Skeletal muscle satellite cell (primary cell): ENCODE data around the gene ANOS1.
"Not testable (repeated sequence)": the region's sequence is repeated elsewhere in the genome, so short reads cannot be mapped to it uniquely, and the experiment has no call there.

Experiments used
- H3K27me3 ChIP-seq: 2 replicates; pipeline ENCODE4 v1.7.0; 2013; ENCODE audit warnings: low read length; ENCODE audit not compliant: control insufficient read depth, insufficient read depth
- H3K36me3 ChIP-seq: 2 replicates; pipeline ENCODE4 v1.7.0; 2013; ENCODE audit warnings: mild to moderate bottlenecking, control low read depth, low read length; ENCODE audit not compliant: insufficient read depth
- H3K4me1 ChIP-seq: 2 replicates; pipeline ENCODE4 v1.7.0; 2013; ENCODE audit warnings: low read length; ENCODE audit not compliant: control insufficient read depth, insufficient read depth
- H3K4me2 ChIP-seq: 2 replicates; pipeline ENCODE4 v1.7.0; 2013; ENCODE audit warnings: mild to moderate bottlenecking, low read length
- H3K4me3 ChIP-seq: 2 replicates; pipeline ENCODE4 v1.7.0; 2013; ENCODE audit warnings: low read length
- H3K9ac ChIP-seq: 2 replicates; pipeline ENCODE4 v1.7.0; 2013; ENCODE audit warnings: mild to moderate bottlenecking, low read depth, low read length, moderate library complexity
- H3K9me3 ChIP-seq: replicated peaks from 2 replicates; pipeline ENCODE4 v1.7.0; 2013; ENCODE audit warnings: mild to moderate bottlenecking, control low read depth, low read length

The ANOS1 gene

GRCh38 chrX:8604131-8604530, 127.8 kb downstream of the ANOS1 start:
- H3K9me3 ChIP-seq = no peaks in the 10 kb centered on the region
- no peaks in the 10 kb centered on the region for H3K27me3 ChIP-seq
- no peaks in the 10 kb centered on the region for H3K36me3 ChIP-seq
- no peak overlapping the region for H3K4me3 ChIP-seq
- no peak overlapping the region for H3K9ac ChIP-seq
- no peak overlapping the region for H3K4me2 ChIP-seq
- no peaks in the 10 kb centered on the region for H3K4me1 ChIP-seq

GRCh38 chrX:8591501-8591900, 140.4 kb downstream of the ANOS1 start:
- H3K36me3 ChIP-seq = no peaks in the 10 kb centered on the region
- H3K4me1 ChIP-seq = no peaks in the 10 kb centered on the region
- no peak overlapping the region for H3K9ac ChIP-seq
- H3K4me3 ChIP-seq = no peak overlapping the region
- no peak overlapping the region for H3K4me2 ChIP-seq
- H3K9me3 ChIP-seq = no peaks in the 10 kb centered on the region
- no peaks in the 10 kb centered on the region for H3K27me3 ChIP-seq

- Histone ChIP-seq H3K4me2 (no peak overlapping the region), H3K27me3 (no peaks in the 10 kb centered on the region), H3K4me1 (no peaks in the 10 kb centered on the region), H3K9me3 (no peaks in the 10 kb centered on the region), H3K4me3 (no peak overlapping the region), H3K9ac (no peak overlapping the region), H3K36me3 (no peaks in the 10 kb centered on the region)
These were observed 145.0 kb downstream of the ANOS1 start for GRCh38 chrX:8586953-8587352.

- no peak overlapping the region for H3K4me3 ChIP-seq
These were observed 152.3 kb downstream of the ANOS1 start for GRCh38 chrX:8579602-8580001.

GRCh38 chrX:8576821-8577220, 155.1 kb downstream of the ANOS1 start:
- no peaks in the 10 kb centered on the region for H3K27me3 ChIP-seq
- no peak overlapping the region for H3K4me3 ChIP-seq
- no peak overlapping the region for H3K4me2 ChIP-seq
- no peak overlapping the region for H3K9ac ChIP-seq
- H3K9me3 ChIP-seq = peaks cover 3% of the 10 kb centered on the region
- H3K36me3 ChIP-seq = no peaks in the 10 kb centered on the region
- no peaks in the 10 kb centered on the region for H3K4me1 ChIP-seq

More at GRCh38 chrX:8579602-8580001, 152.3 kb downstream of the ANOS1 start:
- H3K4me2 ChIP-seq = no peak overlapping the region
- no peak overlapping the region for H3K9ac ChIP-seq
- no peaks in the 10 kb centered on the region for H3K36me3 ChIP-seq
- no peaks in the 10 kb centered on the region for H3K27me3 ChIP-seq
- no peaks in the 10 kb centered on the region for H3K4me1 ChIP-seq
- peaks cover 3% of the 10 kb centered on the region for H3K9me3 ChIP-seq

- no peaks in the 10 kb centered on the region for H3K4me1 ChIP-seq
- no peaks in the 10 kb centered on the region for H3K36me3 ChIP-seq
- no peak overlapping the region for H3K4me3 ChIP-seq
- no peak overlapping the region for H3K9ac ChIP-seq
- no peak overlapping the region for H3K4me2 ChIP-seq
- no peaks in the 10 kb centered on the region for H3K9me3 ChIP-seq
- no peaks in the 10 kb centered on the region for H3K27me3 ChIP-seq
These were observed 166.2 kb downstream of the ANOS1 start for GRCh38 chrX:8565729-8566128.

GRCh38 chrX:8548446-8548845, 183.5 kb downstream of the ANOS1 start:
- H3K4me1 ChIP-seq = no peaks in the 10 kb centered on the region
- H3K9me3 ChIP-seq = no peaks in the 10 kb centered on the region
- no peak overlapping the region for H3K9ac ChIP-seq
- no peaks in the 10 kb centered on the region for H3K36me3 ChIP-seq
- no peak overlapping the region for H3K4me3 ChIP-seq
- no peak overlapping the region for H3K4me2 ChIP-seq
- H3K27me3 ChIP-seq = no peaks in the 10 kb centered on the region

- Histone ChIP-seq H3K9me3 (no peaks in the 10 kb centered on the region), H3K36me3 (no peaks in the 10 kb centered on the region), H3K4me3 (no peak overlapping the region), H3K4me1 (no peaks in the 10 kb centered on the region), H3K9ac (no peak overlapping the region), H3K4me2 (no peak overlapping the region), H3K27me3 (no peaks in the 10 kb centered on the region)
These were observed 185.2 kb downstream of the ANOS1 start for GRCh38 chrX:8546715-8547114.

- no peaks in the 10 kb centered on the region for H3K36me3 ChIP-seq
- no peaks in the 10 kb centered on the region for H3K9me3 ChIP-seq
- H3K27me3 ChIP-seq = no peaks in the 10 kb centered on the region
- H3K4me2 ChIP-seq = no peak overlapping the region
- no peak overlapping the region for H3K4me3 ChIP-seq
- no peaks in the 10 kb centered on the region for H3K4me1 ChIP-seq
- no peak overlapping the region for H3K9ac ChIP-seq
These were observed 211.1 kb downstream of the ANOS1 start for GRCh38 chrX:8520791-8521190.

GRCh38 chrX:8520178-8520577, 211.8 kb downstream of the ANOS1 start:
- no peaks in the 10 kb centered on the region for H3K36me3 ChIP-seq
- H3K9me3 ChIP-seq = no peaks in the 10 kb centered on the region
- no peak overlapping the region for H3K4me2 ChIP-seq
- no peaks in the 10 kb centered on the region for H3K27me3 ChIP-seq
- H3K9ac ChIP-seq = no peak overlapping the region
- H3K4me1 ChIP-seq = no peaks in the 10 kb centered on the region
- H3K4me3 ChIP-seq = no peak overlapping the region

- no peak overlapping the region for H3K4me3 ChIP-seq
- H3K27me3 ChIP-seq = no peaks in the 10 kb centered on the region
- H3K4me2 ChIP-seq = no peak overlapping the region
- H3K9me3 ChIP-seq = peaks cover 3% of the 10 kb centered on the region
- no peaks in the 10 kb centered on the region for H3K4me1 ChIP-seq
- H3K9ac ChIP-seq = no peak overlapping the region
- no peaks in the 10 kb centered on the region for H3K36me3 ChIP-seq
These were observed 227.5 kb downstream of the ANOS1 start for GRCh38 chrX:8504451-8504850.

- not testable (repeated sequence) for H3K27me3 ChIP-seq
These were observed 229.8 kb downstream of the ANOS1 start for GRCh38 chrX:8502101-8502500.

More at GRCh38 chrX:8502101-8502500, 229.8 kb downstream of the ANOS1 start:
- not testable (repeated sequence) for H3K9me3 ChIP-seq, H3K4me2 ChIP-seq, H3K4me1 ChIP-seq, H3K36me3 ChIP-seq, H3K4me3 ChIP-seq, H3K9ac ChIP-seq
